A673 (cell line): ENCODE measurements around the gene ADAMTS9. TPM values are rescaled to one million over a fixed set of nuclear protein-coding genes. Genes with fewer than 3 reads are reported as not detected.

ENCODE experiments used
- BruUV-seq: library from RNA; stranded (reverse); fragments of 400-500 nt; replicated peaks from 2 replicates; lab custom pipeline; 2021; lab: Mats Ljungman, UMichigan
- CTCF ChIA-PET: fragments of 300-600 bp; sonication (Branson Sonifier 250); formaldehyde crosslinking; loops from one replicate; lab custom pipeline; 2022; ENCODE audit warnings: antibody characterized with exemption; lab: Charles Lee
- POLR2A ChIA-PET: fragments of 300-600 bp; sonication (Branson Sonifier 250); formaldehyde crosslinking; loops from one replicate; lab custom pipeline; 2022; ENCODE audit warnings: antibody characterized with exemption; ENCODE audit not compliant: low non-redundant PET; lab: Charles Lee
- DNase-seq: peaks from one replicate; pipeline ENCODE4 v3.0.0-alpha.2; 2015; ENCODE audit warnings: low spot score
- H3K27ac ChIP-seq: fragments of 200-600 bp; sonication (generic); 2 replicates; pipeline ENCODE4 v1.5.1; 2016; ENCODE audit warnings: mixed run types, low read depth, mild to moderate bottlenecking, mixed read lengths, antibody characterized with exemption, low read length; ENCODE audit not compliant: poor library complexity, severe bottlenecking
- H3K27me3 ChIP-seq: fragments of 200-600 bp; sonication (generic); replicated peaks from 2 replicates; pipeline ENCODE4 v1.6.1; 2017; ENCODE audit warnings: mixed run types, low read depth, mild to moderate bottlenecking, mixed read lengths, antibody characterized with exemption, low read length; ENCODE audit not compliant: insufficient read depth, poor library complexity
- H3K36me3 ChIP-seq: fragments of 200-600 bp; sonication (generic); 2 replicates; pipeline ENCODE4 v1.6.1; 2016; ENCODE audit warnings: mixed run types, mild to moderate bottlenecking, mixed read lengths, antibody characterized with exemption, low read length; ENCODE audit not compliant: insufficient read depth, poor library complexity, severe bottlenecking
- H3K4me1 ChIP-seq: fragments of 200-600 bp; sonication (generic); 2 replicates; pipeline ENCODE4 v1.6.1; 2017; ENCODE audit warnings: mixed run types, mild to moderate bottlenecking, mixed read lengths, antibody characterized with exemption, low read length; ENCODE audit not compliant: insufficient read depth, poor library complexity, severe bottlenecking
- H3K4me3 ChIP-seq: fragments of 200-600 bp; sonication (generic); 2 replicates; pipeline ENCODE4 v1.5.1; 2016; ENCODE audit warnings: low read depth, mixed run types, mild to moderate bottlenecking, mixed read lengths, low read length; ENCODE audit not compliant: poor library complexity, severe bottlenecking
- H3K9me3 ChIP-seq: fragments of 200-600 bp; sonication (generic); 2 replicates; pipeline ENCODE4 v1.6.1; 2016; ENCODE audit warnings: mixed run types, low read depth, mild to moderate bottlenecking, mixed read lengths, antibody characterized with exemption, low read length; ENCODE audit not compliant: poor library complexity, severe bottlenecking
- CTCF ChIP-seq: fragments of 300-800, 200-600 bp; sonication (generic); conservative IDR thresholded peaks from 2 replicates; pipeline ENCODE4 v1.5.1; 2017; ENCODE audit warnings: low read depth, mild to moderate bottlenecking, antibody characterized with exemption, low read length, moderate library complexity, mixed read lengths
- EZH2 ChIP-seq: fragments of 200-600 bp; sonication (generic); IDR thresholded peaks from 2 replicates; pipeline ENCODE4 v1.6.1; 2017; ENCODE audit warnings: borderline replicate concordance, low read depth, mild to moderate bottlenecking, mixed read lengths, antibody characterized with exemption, low read length; ENCODE audit not compliant: poor library complexity, severe bottlenecking
- intact Hi-C: fragments of 100-400 bp; cut with micrococcal nuclease; formaldehyde crosslinking; loops from one replicate; pipeline ENCODE4 v1.10.0; 2022; ENCODE audit not compliant: unreplicated experiment
- total RNA-seq: library from RNA; stranded (reverse); gene quantifications from 2 replicates; pipeline ENCODE4 v1.2.3, GENCODE V29; 2021

The ADAMTS9 gene
- total RNA-seq, 1 experiment from 2014 or later = 0.26 TPM

DNA sequence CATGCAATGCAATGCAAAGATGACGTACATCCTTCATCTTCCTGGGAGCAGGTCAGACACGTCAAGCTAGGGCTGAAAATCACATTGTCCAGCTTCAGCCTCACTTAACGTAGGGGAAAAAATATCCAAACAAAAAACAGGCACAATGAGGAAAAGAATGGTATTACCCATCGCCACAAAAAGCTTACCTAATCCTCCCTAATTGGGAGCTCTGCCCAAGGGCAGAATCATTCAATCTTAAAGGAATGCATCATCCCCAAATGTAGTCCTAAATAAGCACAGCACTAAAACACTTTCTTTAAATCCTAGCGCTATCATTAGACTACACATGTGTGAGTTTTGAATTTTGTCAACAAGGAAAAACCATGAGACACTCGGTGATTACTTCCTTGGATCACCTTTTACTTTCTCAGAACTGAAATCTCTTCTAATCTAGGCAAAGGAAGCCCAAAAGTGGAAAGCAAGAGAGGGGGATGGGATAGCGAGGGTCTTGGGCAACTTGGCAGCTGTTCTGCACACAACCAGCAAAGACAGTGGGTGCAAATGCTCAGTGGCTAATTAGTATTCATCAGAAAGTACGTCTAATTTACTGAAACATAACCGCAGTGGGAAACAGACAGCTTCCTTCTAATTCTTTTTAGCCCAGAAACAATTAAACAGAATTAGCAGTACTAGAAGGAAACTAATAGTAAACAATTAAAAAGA lies 87.4 kb downstream of the ADAMTS9 start:
- Histone ChIP-seq H3K4me1 (no peaks in the 10 kb centered on the region), H3K4me3 (no peak overlapping the region), H3K9me3 (no peaks in the 10 kb centered on the region), H3K27me3 (no peaks in the 10 kb centered on the region), H3K36me3 (no peaks in the 10 kb centered on the region), H3K27ac (no peak overlapping the region)
- CTCF ChIA-PET = no interaction called here
- POLR2A ChIA-PET = no interaction called here
- TF ChIP-seq EZH2 = no peak
- TF ChIP-seq CTCF = no peak
- intact Hi-C loops = no loop called here
- no TSS peak for BruUV-seq
- DNase-seq = no peak

GRCh38 chr3:64599651-64600050 lies 88.1 kb downstream of the ADAMTS9 start:
- CTCF ChIA-PET = no interaction called here
- H3K27me3 ChIP-seq = no peaks in the 10 kb centered on the region
- no peak overlapping the region for H3K4me3 ChIP-seq
- no TSS peak for BruUV-seq
- no peaks in the 10 kb centered on the region for H3K4me1 ChIP-seq
- TF ChIP-seq CTCF (no peak), EZH2 (no peak)
- H3K27ac ChIP-seq = no peak overlapping the region
- no peaks in the 10 kb centered on the region for H3K36me3 ChIP-seq
- no peaks in the 10 kb centered on the region for H3K9me3 ChIP-seq
- intact Hi-C loops = no loop called here
- POLR2A ChIA-PET = no interaction called here
- DNase-seq = no peak

- BruUV-seq = no TSS peak
- CTCF ChIA-PET = no interaction called here
Observed at GRCh38 chr3:64595253-64595694, 92.5 kb downstream of the ADAMTS9 start.

More at GRCh38 chr3:64595253-64595694, 92.5 kb downstream of the ADAMTS9 start:
- Histone ChIP-seq H3K27me3 (no peaks in the 10 kb centered on the region), H3K27ac (no peak overlapping the region), H3K36me3 (no peaks in the 10 kb centered on the region), H3K9me3 (no peaks in the 10 kb centered on the region), H3K4me1 (no peaks in the 10 kb centered on the region), H3K4me3 (no peak overlapping the region)
- POLR2A ChIA-PET = no interaction called here
- no peak for TF ChIP-seq CTCF
- TF ChIP-seq EZH2 = no peak
- peak; percentile 19 for DNase-seq
- intact Hi-C loops = no loop called here
